Spinal cord (tissue), 10 donors: ENCODE measurements around the gene CD79B. TPM values are rescaled to one million over a fixed set of nuclear protein-coding genes. Genes with fewer than 3 reads are reported as not detected.
"Not testable (repeated sequence)": the region's sequence is repeated elsewhere in the genome, so short reads cannot be mapped to it uniquely, and the experiment has no call there.

Experiments
- DNase-seq, 6 donors: peaks; one replicate each; pipeline versions ENCODE4 v3.0.0 to v3.0.0-alpha.2; 2013 to 2015; ENCODE audit warnings: low spot score in 6 of 6, low read depth in 4 of 6
- H3K27ac ChIP-seq: one replicate; pipeline ENCODE4 v1.5.1; 2013; ENCODE audit warnings: low read depth, low read length, control low read depth
- H3K27me3 ChIP-seq: one replicate; pipeline ENCODE4 v1.6.1; 2013; ENCODE audit warnings: low read length; ENCODE audit not compliant: control insufficient read depth, insufficient read depth
- H3K36me3 ChIP-seq: one replicate; pipeline ENCODE4 v1.6.1; 2013; ENCODE audit warnings: low read length; ENCODE audit not compliant: control insufficient read depth, insufficient read depth
- H3K4me1 ChIP-seq: one replicate; pipeline ENCODE4 v1.6.1; 2013; ENCODE audit warnings: low read length; ENCODE audit not compliant: control insufficient read depth, insufficient read depth
- H3K4me3 ChIP-seq: one replicate; pipeline ENCODE4 v1.5.1; 2013; ENCODE audit warnings: low read depth, low read length, control low read depth
- H3K9me3 ChIP-seq: one replicate; pipeline ENCODE4 v1.6.1; 2013; ENCODE audit warnings: low read length; ENCODE audit not compliant: control insufficient read depth, insufficient read depth
- WGBS: methylation state at CpG from one replicate; pipeline ENCODE4 v1.1.5; 2013; ENCODE audit warnings: missing lambda C conversion rate; ENCODE audit not compliant: insufficient coverage; 5-methylcytosine and 5-hydroxymethylcytosine counted together
- polyA plus RNA-seq, 2 donors: library from polyadenylated mRNA; unstranded; fragments of 120-200 nt; gene quantifications; one replicate each; pipeline ENCODE4 v1.2.1, GENCODE V29; 2013; ENCODE audit not compliant: insufficient read length in 2 of 2
- total RNA-seq, 2 donors: library from RNA; depleted of rRNA in 1 of 2; stranded (reverse); fragments of 120-200 nt in 1 of 2; fragments of >200 nt in 1 of 2; gene quantifications; one replicate each; pipeline versions ENCODE4 v1.2.3 to v1.2.4, GENCODE V29; 2013 to 2014
- donor health status: healthy.

The CD79B gene
- total and polyA plus RNA-seq, 4 donors, result 0.36 to 1.2 (median 0.73) TPM

DNA sequence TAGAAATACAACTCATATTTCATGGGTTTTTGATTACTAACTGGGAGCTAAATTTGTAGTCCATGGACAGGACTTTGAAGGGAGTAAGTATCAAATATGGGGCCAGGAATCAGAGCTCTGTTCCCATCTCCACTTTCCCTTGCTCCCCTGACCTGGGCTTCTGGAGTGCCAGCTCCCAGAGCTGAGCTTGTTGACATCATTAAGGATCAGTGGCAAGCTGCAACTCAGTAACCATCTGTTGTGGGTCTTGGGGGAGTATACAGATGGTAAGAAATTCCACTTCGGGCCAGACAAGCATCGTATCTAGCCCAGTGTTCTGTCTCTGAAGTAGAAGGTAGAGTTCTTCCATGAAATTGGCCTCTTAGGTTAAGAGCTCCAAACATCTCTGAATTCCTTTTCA, 30.2 kb downstream of the CD79B start:
- H3K4me1 ChIP-seq, H3K9me3 ChIP-seq, H3K4me3 ChIP-seq, H3K27me3 ChIP-seq, H3K36me3 ChIP-seq, H3K27ac ChIP-seq: not testable (repeated sequence)
- WGBS, result 79% methylated on average over 2 of the region's 2 CpGs
- peak in 1 of 6 donors; percentile 11 for DNase-seq

DNA sequence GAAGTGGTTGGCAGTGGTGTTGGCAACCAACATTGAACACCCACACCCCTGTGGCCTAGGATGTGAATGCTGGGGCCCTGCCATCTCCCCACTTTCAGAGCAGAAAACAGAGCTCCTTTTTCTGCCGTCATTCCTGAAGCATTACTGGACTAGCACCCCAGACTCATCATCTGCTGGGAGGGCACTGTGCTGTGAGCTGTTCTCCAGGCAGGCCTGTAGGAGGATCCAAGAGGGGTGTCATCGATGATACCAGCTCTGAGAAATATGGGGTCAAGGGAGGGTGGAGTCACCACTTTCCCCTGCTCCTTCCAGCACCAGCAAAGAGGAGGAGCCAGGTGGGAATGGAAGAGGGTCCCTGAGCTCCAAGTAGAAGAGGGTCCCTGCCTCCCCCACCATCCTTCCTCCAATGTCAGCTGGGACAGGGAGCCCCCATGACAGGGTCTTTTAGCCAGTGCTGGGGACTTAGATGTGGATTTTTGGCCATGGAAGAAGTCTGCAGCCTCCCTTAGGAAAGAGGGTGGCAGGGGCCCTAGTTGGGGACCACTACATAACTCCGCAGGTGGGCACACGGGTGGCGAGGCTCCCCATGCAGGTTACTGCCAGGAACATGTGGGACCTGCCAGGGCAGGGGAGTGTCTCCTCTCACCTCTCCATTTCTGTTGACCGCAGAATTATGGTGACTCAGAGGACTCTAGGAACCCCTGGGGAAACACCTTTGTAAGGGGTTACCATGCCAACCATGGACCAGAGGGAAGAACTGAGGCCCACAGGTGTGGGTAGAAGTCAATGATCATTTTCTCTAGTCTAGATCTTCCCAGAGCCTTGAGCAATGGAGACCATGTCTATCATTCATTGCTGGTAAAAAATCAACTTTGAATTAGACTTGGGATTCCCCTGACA, 33.0 kb downstream of the CD79B start:
- H3K27ac ChIP-seq, H3K27me3 ChIP-seq, H3K4me3 ChIP-seq, H3K4me1 ChIP-seq, H3K36me3 ChIP-seq, H3K9me3 ChIP-seq, DNase-seq: not testable (repeated sequence)
- 89% methylated on average over 4 of the region's 6 CpGs for WGBS

DNA sequence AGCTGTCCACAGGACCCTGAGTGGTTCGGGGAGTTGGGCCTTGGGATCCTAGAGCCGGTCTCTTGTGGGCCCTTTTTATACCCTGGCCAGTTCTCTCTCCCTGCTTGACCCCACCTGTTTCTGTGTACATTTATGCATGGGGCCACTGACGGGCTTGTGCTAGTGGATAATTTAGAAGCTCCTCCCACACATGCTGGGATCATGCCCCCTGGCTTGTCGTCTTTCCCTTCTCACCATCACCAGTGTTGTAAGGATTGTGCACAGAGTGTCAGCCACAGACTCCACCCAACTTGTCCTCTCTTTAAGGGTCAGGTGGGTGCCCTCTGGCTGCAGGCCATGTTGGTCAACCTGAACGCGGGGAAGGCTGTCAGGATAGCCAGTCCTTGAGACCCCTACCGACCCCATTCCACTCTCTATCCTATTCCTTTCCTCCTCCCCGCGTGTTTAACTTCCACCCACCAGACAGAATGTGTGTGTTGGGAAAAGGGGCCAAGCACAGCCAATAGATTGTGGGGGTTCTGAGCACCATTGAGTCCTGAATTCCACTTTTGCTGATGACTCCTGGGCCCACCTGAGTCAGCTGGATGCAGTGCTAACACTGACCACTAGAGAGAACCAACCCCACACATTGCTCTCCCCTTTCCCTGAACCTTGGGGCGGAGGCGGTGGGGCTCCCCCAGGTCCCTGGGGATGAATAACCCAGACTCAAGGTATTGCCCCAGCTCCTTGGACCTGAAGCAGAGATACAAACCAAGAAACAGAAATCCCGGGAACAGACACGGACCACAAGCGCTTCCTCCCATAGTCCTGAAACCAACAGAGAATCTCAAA, 35.4 kb downstream of the CD79B start, which contains the start of gene CSH1:
Gene CSH1 (minus strand): TSS at position 51 of the 831 bp plus-strand sequence. CDS start 63 bp downstream, outside the sequence.
- H3K27ac ChIP-seq, H3K36me3 ChIP-seq, H3K27me3 ChIP-seq, H3K9me3 ChIP-seq, H3K4me1 ChIP-seq, DNase-seq, H3K4me3 ChIP-seq: not testable (repeated sequence)
- 80% methylated on average over 1 of the region's 14 CpGs for WGBS

DNA sequence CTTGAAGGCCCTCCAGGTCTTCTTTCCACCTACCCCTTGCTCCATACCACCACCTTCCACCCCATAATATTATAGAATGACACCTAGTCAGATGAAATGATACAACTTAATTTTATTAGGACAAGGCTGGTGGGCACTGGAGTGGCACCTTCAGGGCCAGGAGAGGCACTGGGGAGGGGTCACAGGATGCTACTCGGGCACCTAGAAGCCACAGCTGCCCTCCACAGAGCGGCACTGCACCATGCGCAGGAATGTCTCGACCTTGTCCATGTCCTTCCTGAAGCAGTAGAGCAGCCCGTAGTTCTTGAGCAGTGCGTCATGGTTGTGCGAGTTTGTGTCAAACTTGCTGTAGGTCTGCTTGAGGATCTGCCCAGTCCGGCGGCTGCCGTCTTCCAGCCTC, 37.3 kb downstream of the CD79B start:
- not testable (repeated sequence) for DNase-seq, H3K9me3 ChIP-seq, H3K27me3 ChIP-seq, H3K27ac ChIP-seq, H3K4me1 ChIP-seq, H3K4me3 ChIP-seq, H3K36me3 ChIP-seq
- WGBS, result 100% methylated on average over 1 of the region's 10 CpGs

DNA sequence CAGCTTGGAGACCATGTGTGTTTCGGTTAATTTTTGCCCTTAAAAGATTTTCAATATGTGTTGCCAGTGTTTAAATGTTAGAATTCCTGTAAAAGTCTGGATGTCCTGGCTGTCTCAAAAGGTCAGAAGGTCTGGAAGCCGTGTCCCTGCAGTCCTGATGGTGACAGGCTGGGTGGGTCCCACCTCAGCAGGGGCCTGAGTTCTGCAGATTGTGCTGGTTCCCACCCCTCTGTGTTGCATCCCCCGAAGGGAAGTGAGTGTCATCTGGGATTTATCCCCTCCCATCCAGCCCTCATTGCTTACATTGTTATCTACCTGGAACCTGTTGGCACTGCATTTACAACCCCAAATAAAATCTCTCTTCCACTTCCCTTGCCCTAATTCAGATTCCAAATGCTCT, 38.1 kb downstream of the CD79B start:
- not testable (repeated sequence) for H3K4me3 ChIP-seq, H3K27ac ChIP-seq, DNase-seq, H3K4me1 ChIP-seq, H3K27me3 ChIP-seq, H3K9me3 ChIP-seq, H3K36me3 ChIP-seq
- WGBS, result 69% methylated on average over 2 of the region's 3 CpGs

DNA sequence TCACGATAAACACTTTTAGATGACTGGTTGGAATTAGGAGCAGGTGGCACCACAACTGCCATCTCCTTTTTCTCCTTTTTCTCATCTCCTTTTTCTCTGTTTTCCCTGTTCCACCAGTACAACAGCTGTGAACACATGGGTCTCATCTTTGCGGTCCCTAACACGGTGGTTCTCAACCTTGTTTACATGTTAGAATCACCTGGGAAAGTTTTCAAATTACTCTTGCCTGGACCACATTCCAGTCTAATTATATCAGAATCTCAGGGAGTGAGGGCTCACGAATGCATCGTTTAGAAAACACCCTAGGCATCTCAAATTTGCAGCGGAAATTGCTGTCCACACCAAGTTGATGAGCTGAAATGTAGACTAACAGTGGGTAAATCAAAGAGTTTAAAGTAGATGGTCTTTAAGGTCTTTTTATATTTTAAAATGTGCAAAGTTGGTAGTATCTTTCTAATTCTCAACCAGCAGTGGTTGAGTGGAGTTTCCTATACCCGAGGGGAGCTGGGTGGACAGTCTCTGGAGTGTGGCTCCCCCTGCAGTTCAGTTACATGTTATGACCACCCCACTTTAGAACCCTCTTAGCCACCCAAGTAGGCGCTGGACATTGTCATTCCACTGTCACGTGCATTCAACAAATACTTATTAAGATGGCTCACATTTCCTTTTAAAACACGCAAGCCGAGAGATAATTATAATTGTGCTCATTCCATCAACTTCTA, 39.7 kb downstream of the CD79B start:
- H3K27ac ChIP-seq, H3K27me3 ChIP-seq, H3K4me3 ChIP-seq, DNase-seq, H3K4me1 ChIP-seq, H3K36me3 ChIP-seq, H3K9me3 ChIP-seq: not testable (repeated sequence)
- WGBS, result no CpG with 5 or more reads among the region's 11 CpGs

DNA sequence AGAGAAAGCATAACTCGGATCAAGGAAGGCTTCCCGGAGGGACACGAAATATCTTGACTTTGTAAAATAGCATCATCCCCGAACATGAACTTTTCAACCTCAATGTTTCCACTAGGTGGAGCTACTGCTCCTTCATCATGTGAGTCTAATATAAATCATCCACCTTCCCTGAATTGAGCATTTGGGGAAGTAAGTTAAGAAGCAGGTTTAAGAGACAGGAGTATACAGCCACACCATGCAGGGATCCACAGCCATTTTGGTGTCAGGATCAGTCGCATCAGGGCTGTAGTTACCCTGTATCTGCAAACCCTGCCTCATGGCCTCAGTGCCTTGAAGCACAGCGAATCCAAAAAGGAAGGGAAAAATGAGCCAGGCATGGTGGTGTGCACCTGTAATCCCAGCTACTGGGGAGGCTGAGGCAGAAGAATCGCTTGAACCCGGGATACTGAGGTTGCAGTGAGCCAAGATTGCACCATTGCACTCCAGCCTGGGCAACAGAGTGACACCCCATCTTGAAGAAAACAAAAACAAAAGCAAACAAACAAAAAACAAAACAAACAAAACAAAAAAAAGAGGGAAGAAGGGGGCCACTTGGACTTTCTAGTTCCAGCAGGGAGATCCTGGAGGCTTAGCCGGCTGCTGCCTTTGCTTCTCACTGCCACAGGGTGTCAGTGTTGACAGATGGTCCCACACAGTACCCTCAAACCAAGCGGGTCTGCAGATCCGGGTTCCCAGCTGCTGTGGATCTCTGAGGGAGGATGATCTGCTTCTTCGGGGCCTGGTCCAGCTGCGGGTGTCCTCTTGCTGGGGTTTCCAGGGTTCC, 42.9 kb downstream of the CD79B start:
- not testable (repeated sequence) for H3K36me3 ChIP-seq, H3K9me3 ChIP-seq, H3K27ac ChIP-seq, H3K4me3 ChIP-seq, H3K27me3 ChIP-seq, H3K4me1 ChIP-seq
- WGBS, result 35% methylated on average over 2 of the region's 13 CpGs
- DNase-seq, result peak in 2 of 6 donors; percentile 47 to 84

DNA sequence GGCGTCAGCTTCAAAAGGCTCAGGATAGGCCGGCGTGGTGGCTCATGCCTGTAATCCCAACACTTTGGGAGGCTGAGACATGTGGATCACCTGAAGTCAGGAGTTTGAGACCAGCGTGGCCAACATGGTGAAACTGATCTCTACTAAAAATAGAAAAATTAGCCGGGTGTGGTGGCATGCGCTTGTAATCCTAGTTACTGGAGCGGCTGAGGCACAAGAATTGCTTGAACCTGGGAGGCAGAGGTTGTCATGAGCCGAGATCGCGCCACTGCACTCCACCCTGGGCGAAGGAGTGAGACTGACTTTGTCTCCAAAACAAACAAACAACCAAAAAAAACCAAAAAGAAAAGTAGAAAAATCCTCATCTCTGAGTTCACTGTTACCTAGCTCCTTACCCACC, 47.0 kb downstream of the CD79B start:
- 97% methylated on average over 6 of the region's 11 CpGs for WGBS
- H3K4me1 ChIP-seq, DNase-seq, H3K27ac ChIP-seq, H3K36me3 ChIP-seq, H3K27me3 ChIP-seq, H3K4me3 ChIP-seq, H3K9me3 ChIP-seq: not testable (repeated sequence)

DNA sequence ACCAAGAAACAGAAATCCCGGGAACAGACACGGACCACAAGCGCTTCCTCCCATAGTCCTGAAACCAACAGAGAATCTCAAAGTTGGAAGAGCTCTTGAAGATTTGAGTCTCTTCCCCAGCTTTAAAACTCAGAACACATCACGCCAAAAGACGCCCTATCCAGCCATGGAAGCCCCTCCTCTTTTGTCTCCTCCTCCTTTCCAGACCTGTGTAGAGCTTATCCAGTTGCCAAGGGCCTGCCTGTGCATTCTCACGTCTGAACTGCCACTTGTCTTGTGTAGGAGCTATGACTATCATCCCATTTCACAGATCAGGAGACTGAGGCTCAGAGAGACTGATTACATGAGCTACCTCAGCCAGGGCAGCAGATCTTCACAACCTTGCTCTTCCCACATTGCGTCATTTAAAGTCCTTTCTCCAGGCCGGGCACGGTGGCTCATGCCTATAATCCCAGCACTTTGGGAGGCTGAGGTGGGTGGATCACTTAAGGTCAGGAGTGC, 49.5 kb downstream of the CD79B start:
- not testable (repeated sequence) for H3K27me3 ChIP-seq, H3K9me3 ChIP-seq, H3K27ac ChIP-seq, DNase-seq, H3K4me1 ChIP-seq, H3K36me3 ChIP-seq, H3K4me3 ChIP-seq
- 56% methylated on average over 4 of the region's 9 CpGs for WGBS
